Common myeloid progenitor, CD34-positive (primary cell): ENCODE results near the gene PXYLP1.
A peak's percentile ranks its signal among the peaks of the same experiment; 100 is the strongest.

Experiments used
- CTCF ChIA-PET: fragments of 350-600 bp; sonication (Branson Sonifier 250); formaldehyde crosslinking; loops from one replicate; lab custom pipeline; 2021; ENCODE audit warnings: antibody characterized with exemption; lab: Charles Lee
- POLR2A ChIA-PET: fragments of 350-600 bp; sonication (Branson Sonifier 250); formaldehyde crosslinking; loops from one replicate; lab custom pipeline; 2021; ENCODE audit warnings: antibody characterized with exemption; lab: Charles Lee
- DNase-seq, 3 donors: peaks; one replicate each; pipeline versions ENCODE4 v3.0.0 to v3.0.0-alpha.2; 2013
- H3K27ac ChIP-seq, 2 experiments: 1 replicate in 1 of 2; 2 replicates in 1 of 2; pipeline ENCODE4 v1.7.0; 2013; ENCODE audit warnings: inconsistent platforms in 2 of 2, low read length in 2 of 2, mild to moderate bottlenecking in 2 of 2, low read depth in 1 of 2, moderate library complexity in 1 of 2; ENCODE audit not compliant: severe bottlenecking in 2 of 2, insufficient read depth in 1 of 2, poor library complexity in 1 of 2
- H3K27me3 ChIP-seq, 5 experiments: replicated peaks in 2 of 5; 1 replicate in 3 of 5; 2 replicates in 2 of 5; pipeline versions ENCODE4 v1.6.1 to v1.7.0; 2013; ENCODE audit warnings: low read length in 4 of 5, mild to moderate bottlenecking in 2 of 5, moderate library complexity in 2 of 5, inconsistent platforms in 1 of 5; ENCODE audit not compliant: insufficient read depth in 5 of 5, control insufficient read depth in 4 of 5
- H3K36me3 ChIP-seq, 4 experiments: 1 replicate in 2 of 4; 2 replicates in 2 of 4; pipeline versions ENCODE4 v1.6.1 to v1.7.0; 2013; ENCODE audit warnings: low read length in 3 of 4, control low read depth in 1 of 4, mild to moderate bottlenecking in 1 of 4; ENCODE audit not compliant: control insufficient read depth in 4 of 4, insufficient read depth in 4 of 4
- H3K4me1 ChIP-seq, 4 experiments: 1 replicate in 3 of 4; 2 replicates in 1 of 4; pipeline versions ENCODE4 v1.6.1 to v1.7.1; 2013; ENCODE audit warnings: low read length in 3 of 4, mild to moderate bottlenecking in 3 of 4, control low read depth in 1 of 4, inconsistent platforms in 1 of 4, moderate library complexity in 1 of 4; ENCODE audit not compliant: control insufficient read depth in 4 of 4, insufficient read depth in 4 of 4; ENCODE audit errors: control extremely low read depth in 1 of 4
- H3K4me3 ChIP-seq, 7 experiments: 1 replicate in 4 of 7; 2 replicates in 3 of 7; pipeline versions ENCODE4 v1.5.1 to v1.7.0; 2013; ENCODE audit warnings: mild to moderate bottlenecking in 7 of 7, low read length in 6 of 7, moderate library complexity in 6 of 7, inconsistent platforms in 2 of 7, low read depth in 2 of 7, control low read depth in 1 of 7; ENCODE audit not compliant: insufficient read depth in 4 of 7, control insufficient read depth in 1 of 7; ENCODE audit errors: extremely low read depth in 1 of 7
- H3K9me3 ChIP-seq, 5 experiments: 1 replicate in 4 of 5; 2 replicates in 1 of 5; pipeline versions ENCODE4 v1.6.1 to v1.7.1; 2013; ENCODE audit warnings: low read length in 4 of 5, mild to moderate bottlenecking in 2 of 5, inconsistent platforms in 1 of 5, low read depth in 1 of 5, moderate library complexity in 1 of 5; ENCODE audit not compliant: control insufficient read depth in 4 of 5, insufficient read depth in 2 of 5; ENCODE audit errors: control extremely low read depth in 1 of 5
- WGBS: methylation state at CpG from one replicate; pipeline ENCODE4 v1.1.5; 2013; ENCODE audit not compliant: insufficient coverage; 5-methylcytosine and 5-hydroxymethylcytosine counted together

PXYLP1 gene

DNA sequence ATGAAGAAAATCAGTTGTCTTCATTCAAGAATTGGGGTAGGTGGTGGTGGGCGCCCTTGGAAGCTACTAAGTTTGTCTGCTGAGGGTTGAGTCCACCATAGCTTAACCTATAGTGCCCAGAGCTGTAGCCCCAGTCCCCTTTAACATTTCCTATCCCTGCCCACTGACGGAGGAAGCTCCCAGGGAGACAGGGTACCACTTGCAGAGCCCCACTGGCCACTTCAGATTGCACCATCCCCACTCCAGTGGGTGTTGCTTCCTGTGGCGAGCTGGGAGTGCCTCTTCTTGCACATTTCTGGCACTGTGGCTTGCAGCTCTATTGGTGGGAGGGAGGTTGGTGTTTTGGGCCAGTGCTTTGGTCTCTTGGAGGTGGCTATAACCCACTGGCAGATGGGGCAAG is 2.7 kb downstream of the PXYLP1 start:
- Histone ChIP-seq H3K27me3 (peaks cover 0 to 3% (median 0%) of the 10 kb centered on the region in 5 experiments), H3K9me3 (no peaks in the 10 kb centered on the region), H3K4me3 (no peak overlapping the region), H3K36me3 (peaks cover 0 to 4% (median 0%) of the 10 kb centered on the region in 4 experiments), H3K27ac (no peak overlapping the region), H3K4me1 (peaks cover 4 to 41% (median 26%) of the 10 kb centered on the region in 4 experiments)
- POLR2A ChIA-PET, result no interaction called here
- DNase-seq, result no peak
- 83% methylated on average over 1 of the region's 3 CpGs for WGBS
- CTCF ChIA-PET, result interaction anchor here (3.4 to 6.9 kb wide), 2 partner anchors 13 to 68 kb away, joined by 12 to 43 read pairs; no protein-coding TSS in a partner anchor

DNA sequence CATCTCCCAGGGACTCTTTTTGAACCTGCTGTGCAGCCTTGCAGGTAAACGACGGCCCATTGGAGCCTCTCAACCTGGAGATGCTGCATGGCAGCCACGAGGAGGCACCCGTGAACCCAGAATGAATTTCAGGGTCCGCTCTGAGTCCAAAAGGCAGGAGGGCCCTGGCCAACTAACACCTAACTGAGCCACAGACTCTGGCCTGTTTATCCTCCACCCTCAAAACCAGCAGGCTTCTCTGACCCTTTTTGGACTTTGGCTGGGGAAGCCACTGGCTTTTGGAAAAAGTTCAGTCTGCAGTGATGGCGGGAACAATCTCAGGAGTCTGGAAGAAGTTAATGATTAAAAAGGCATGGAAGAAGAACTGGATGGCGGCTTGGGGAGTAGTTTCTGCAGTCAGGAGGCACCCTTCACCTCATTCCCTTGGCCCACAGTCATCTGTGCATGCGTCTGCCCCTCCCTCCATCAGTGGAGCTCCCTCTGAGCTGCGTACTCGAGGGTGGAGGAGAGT is 4.1 kb downstream of the PXYLP1 start:
- POLR2A ChIA-PET, result no interaction called here
- no peaks in the 10 kb centered on the region for H3K9me3 ChIP-seq
- WGBS, result 98% methylated on average over 6 of the region's 10 CpGs
- no peak overlapping the region for H3K4me3 ChIP-seq
- CTCF ChIA-PET, result interaction anchor here (0.9 to 6.9 kb wide), 4 partner anchors 12 to 44 kb away, joined by 3 to 43 read pairs (median 3); no protein-coding TSS in a partner anchor
- peaks cover 2 to 33% (median 23%) of the 10 kb centered on the region in 4 experiments for H3K4me1 ChIP-seq
- peaks cover 0 to 4% (median 0%) of the 10 kb centered on the region in 4 experiments for H3K36me3 ChIP-seq
- H3K27ac ChIP-seq, result no peak overlapping the region
- DNase-seq, result no peak
- H3K27me3 ChIP-seq, result peaks cover 0 to 3% (median 0%) of the 10 kb centered on the region in 5 experiments

DNA sequence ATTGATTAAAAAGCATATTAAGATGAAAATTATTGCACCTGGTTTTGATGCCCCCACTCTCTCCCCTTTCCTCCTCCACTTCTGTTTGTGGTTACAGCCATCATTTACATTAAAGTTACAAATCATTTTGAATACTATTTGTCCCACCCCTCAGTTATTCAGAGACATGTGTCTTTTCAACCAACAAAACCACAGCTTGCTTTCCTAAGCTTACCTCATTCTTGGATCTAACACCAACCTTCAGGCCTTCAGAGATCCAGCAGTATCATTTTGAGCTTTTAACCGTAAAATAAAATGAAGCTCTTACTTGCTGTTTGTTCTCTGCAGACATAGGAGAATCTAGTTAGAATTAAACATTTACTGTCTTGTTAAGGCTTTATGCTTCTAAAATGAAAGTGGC is 4.7 kb downstream of the PXYLP1 start:
- WGBS, result no CpG with 5 or more reads among the region's 1 CpG
- peaks cover 0 to 27% (median 17%) of the 10 kb centered on the region in 4 experiments for H3K4me1 ChIP-seq
- H3K36me3 ChIP-seq, result peaks cover 0 to 4% (median 0%) of the 10 kb centered on the region in 4 experiments
- CTCF ChIA-PET, result interaction anchor here (0.9 to 6.9 kb wide), 5 partner anchors 11 to 47 kb away, joined by 3 to 43 read pairs (median 3); no protein-coding TSS in a partner anchor
- POLR2A ChIA-PET, result no interaction called here
- no peak overlapping the region for H3K4me3 ChIP-seq
- H3K9me3 ChIP-seq, result no peaks in the 10 kb centered on the region
- peak in 2 of 3 donors; percentile 37 to 40 for DNase-seq
- H3K27me3 ChIP-seq, result peaks cover 0 to 3% (median 0%) of the 10 kb centered on the region in 5 experiments
- no peak overlapping the region for H3K27ac ChIP-seq

DNA sequence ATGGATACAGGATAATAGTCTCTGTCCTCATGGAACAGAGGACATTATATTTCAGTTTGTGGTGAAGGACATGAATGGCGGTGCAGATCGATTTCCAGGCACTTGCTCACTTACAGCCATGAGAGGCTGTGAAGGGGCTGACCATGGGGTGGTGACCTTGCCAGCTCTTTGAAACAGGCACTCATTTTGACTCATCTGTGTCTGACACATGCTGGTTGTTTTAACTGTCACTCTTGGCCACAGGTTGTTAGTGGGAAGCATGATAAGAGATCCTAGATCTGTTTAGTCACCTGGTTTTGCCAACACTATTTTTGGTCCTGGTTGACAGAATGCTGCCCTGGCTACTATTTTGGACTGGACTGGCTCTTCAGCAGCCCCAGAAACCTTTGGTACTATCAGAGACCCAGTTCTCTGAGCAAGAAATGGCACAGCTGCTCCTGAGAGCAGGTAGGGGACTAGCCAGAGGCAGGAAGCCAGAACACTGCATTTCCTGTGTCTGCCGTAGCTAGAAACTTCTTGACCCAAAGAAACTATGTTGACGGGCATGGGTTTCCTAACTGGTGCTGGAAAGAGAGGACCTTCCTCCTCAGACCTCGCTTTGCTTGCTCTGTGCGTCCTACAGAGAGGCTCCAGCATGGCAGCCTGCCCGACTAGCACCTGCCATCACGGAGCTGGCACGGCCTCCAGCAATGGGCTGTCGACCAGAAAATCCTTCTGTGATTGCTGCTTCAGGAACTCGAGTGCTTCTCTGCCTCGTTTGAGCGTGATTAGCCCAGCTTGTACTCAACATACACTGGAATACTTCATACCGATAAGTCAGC is 6.3 kb downstream of the PXYLP1 start:
- POLR2A ChIA-PET, result no interaction called here
- Histone ChIP-seq H3K27ac (no peak overlapping the region), H3K9me3 (no peaks in the 10 kb centered on the region), H3K4me1 (peaks cover 0 to 19% (median 8%) of the 10 kb centered on the region in 4 experiments), H3K27me3 (no peaks in the 10 kb centered on the region), H3K4me3 (no peak overlapping the region), H3K36me3 (peaks cover 0 to 4% (median 0%) of the 10 kb centered on the region in 4 experiments)
- DNase-seq, result no peak
- WGBS, result 92% methylated on average over 14 of the region's 14 CpGs
- CTCF ChIA-PET, result interaction anchor here (0.9 to 2.1 kb wide), 3 partner anchors 10 to 17 kb away, joined by 3 to 5 read pairs (median 3); no protein-coding TSS in a partner anchor

DNA sequence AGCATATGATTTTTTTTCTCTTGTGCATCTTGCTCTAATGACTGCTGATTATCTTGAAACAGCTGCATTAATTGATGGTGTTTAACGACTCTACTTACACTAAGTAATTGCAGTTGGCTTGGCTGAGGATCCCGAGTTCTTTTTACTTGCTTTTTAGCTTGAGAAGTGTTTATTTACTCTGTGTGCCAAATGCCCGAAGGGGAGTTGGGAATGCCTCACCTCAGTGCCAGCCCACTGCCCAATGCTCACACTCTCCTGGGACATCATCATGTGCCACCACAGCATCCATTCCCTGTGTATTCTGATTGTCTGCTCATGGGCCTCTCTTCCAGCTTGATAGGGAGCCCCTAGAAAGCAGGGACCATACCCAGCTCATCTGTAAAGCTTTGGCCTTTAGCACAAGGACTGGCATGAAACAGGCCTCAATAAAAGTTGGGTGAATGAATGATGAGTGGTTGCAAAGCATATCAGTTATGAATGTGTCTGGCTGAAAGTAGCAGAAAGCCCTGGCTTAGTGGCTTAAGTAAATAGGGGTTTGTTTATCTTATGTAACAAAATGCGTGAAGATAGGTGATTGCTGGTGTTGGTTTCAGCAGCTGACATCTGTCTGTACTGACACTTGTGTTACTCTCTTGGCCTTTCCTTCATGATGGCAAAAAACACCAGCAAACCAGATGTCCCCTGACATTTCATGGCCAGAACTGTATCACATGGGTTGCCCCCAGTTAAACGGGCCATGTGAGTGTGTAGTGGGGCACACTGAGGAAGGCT is 8.1 kb downstream of the PXYLP1 start:
- POLR2A ChIA-PET, result no interaction called here
- CTCF ChIA-PET, result interaction anchor here (2.1 to 5.4 kb wide), 2 partner anchors 8 to 15 kb away, joined by 5 to 22 read pairs; partner anchors contain the start of gene PXYLP1
- Histone ChIP-seq H3K9me3 (no peaks in the 10 kb centered on the region), H3K27ac (no peak overlapping the region), H3K27me3 (no peaks in the 10 kb centered on the region), H3K4me3 (no peak overlapping the region), H3K36me3 (peaks cover 0 to 4% (median 0%) of the 10 kb centered on the region in 4 experiments), H3K4me1 (peaks cover 0 to 14% (median 5%) of the 10 kb centered on the region in 4 experiments)
- no peak for DNase-seq
- WGBS, result 100% methylated on average over 5 of the region's 5 CpGs

DNA sequence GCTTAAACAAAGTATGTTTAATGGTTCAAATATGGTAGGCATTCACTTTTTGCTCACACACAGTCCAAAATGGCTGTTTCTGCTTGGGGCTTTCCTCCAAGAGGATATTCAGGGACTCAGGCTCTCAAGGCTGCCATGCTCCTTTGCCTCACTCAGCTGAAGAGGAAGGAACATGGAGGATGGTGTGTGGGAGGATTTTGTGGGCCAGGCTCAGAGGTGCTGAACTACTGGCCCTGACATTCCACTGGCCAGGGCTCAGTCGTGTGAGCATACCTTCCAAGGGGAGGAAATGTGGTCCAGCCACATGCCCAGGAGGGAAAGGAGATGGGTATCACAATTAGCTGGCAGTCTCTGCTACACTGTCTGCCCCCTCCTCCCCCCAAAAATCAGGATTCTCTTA is 8.7 kb downstream of the PXYLP1 start:
- ChIA-PET POLR2A (no interaction called here), CTCF (interaction anchor here (0.9 to 5.4 kb wide), 2 partner anchors 8 to 11 kb away, joined by 3 to 22 read pairs; partner anchors contain the start of gene PXYLP1)
- Histone ChIP-seq H3K27me3 (no peaks in the 10 kb centered on the region), H3K4me1 (peaks cover 0 to 14% (median 4%) of the 10 kb centered on the region in 4 experiments), H3K27ac (no peak overlapping the region), H3K4me3 (no peak overlapping the region), H3K9me3 (no peaks in the 10 kb centered on the region), H3K36me3 (peaks cover 0 to 3% (median 0%) of the 10 kb centered on the region in 4 experiments)
- WGBS, result 100% methylated on average over 1 of the region's 1 CpG
- no peak for DNase-seq
